Measurements from ENCODE around the gene SPINK4. TPM values are rescaled to one million over a fixed set of nuclear protein-coding genes. Genes with fewer than 3 reads are reported as not detected.

The SPINK4 gene, protein sequence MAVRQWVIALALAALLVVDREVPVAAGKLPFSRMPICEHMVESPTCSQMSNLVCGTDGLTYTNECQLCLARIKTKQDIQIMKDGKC
- total RNA-seq, result not detected
- long read RNA-seq, partial matches to known transcripts, result 0 of 1 reads
- long read RNA-seq, other reads (novel, unspliced or antisense), result 1 of 1 reads

DNA sequence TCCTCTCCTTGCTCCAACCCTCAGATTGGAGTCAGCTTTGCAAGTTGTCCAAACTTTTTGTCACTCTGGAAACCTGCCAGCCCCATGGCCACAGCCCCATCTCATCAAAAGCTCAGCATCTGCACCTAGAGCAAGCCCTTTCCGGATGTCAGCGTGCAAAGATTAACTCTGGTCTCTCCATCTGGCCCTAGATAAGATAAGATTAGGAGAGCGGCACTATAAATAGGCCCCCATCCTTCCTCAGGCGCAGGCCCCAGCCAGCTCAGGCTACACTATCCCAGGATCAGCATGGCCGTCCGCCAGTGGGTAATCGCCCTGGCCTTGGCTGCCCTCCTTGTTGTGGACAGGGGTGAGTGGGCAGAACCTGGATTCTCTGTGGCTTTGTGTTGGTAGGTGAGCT is at the start of gene SPINK4:
Gene SPINK4 (plus strand): TSS at position 247 of the 400 bp plus-strand sequence. CDS start 42 bp downstream, at position 289.
- ATAC-seq (peak; percentile 15), DNase-seq (no peak)
- Histone ChIP-seq H3K27me3 (no peaks in the 10 kb centered on the region), H3K4me3 (no peak within 1 kb of the TSS), H3K4me1 (no peaks in the 10 kb centered on the region), H3K9me3 (no peaks in the 10 kb centered on the region), H3K27ac (no peak within 1 kb of the TSS), H3K36me3 (no peaks in the 10 kb centered on the region)
- intact Hi-C loops (cut with DNase I), result no loop called here
- TF ChIP-seq, protein P1, sequence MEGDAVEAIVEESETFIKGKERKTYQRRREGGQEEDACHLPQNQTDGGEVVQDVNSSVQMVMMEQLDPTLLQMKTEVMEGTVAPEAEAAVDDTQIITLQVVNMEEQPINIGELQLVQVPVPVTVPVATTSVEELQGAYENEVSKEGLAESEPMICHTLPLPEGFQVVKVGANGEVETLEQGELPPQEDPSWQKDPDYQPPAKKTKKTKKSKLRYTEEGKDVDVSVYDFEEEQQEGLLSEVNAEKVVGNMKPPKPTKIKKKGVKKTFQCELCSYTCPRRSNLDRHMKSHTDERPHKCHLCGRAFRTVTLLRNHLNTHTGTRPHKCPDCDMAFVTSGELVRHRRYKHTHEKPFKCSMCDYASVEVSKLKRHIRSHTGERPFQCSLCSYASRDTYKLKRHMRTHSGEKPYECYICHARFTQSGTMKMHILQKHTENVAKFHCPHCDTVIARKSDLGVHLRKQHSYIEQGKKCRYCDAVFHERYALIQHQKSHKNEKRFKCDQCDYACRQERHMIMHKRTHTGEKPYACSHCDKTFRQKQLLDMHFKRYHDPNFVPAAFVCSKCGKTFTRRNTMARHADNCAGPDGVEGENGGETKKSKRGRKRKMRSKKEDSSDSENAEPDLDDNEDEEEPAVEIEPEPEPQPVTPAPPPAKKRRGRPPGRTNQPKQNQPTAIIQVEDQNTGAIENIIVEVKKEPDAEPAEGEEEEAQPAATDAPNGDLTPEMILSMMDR (IDR thresholded peaks at IDR 0.05), result no peak

DNA sequence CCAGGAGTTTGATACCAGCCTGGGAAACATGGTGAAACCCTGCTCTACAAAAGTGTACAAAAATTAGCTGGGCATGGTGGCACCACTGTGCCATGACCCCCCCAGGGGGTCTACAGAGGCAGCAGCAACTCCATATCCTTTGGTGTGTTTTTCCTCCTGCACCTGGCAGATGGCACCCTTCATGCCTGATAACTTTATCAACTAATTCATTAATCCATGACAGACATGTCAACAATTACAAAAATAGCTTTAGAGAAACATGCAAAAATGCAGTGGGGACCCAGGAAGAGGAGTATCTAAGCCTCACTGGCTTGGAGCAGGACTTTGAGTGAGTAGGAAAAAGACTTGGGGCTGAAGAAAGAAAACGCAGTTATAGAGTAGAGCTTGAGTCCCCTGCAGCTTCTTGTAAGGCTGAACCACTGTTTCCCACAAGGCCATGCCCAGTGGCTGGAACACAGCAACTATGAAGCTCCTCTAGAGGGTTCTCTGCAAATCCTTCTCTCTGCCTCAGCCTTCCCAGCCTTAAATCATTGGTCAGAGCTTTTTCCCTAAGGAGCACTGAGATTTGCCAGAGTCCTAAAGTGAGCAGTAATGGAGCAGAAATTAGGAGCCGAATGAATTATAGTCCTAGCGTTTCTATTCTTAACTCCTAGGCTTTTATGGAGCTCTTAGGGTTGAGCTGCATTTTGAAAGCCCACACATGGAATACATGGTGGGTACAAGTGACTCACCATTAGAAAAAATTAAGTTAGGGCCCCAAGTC is 47.3 kb upstream of the SPINK4 start:
- H3K9me3 ChIP-seq, result no peaks in the 10 kb centered on the region
- peaks cover 1% of the 10 kb centered on the region for H3K4me1 ChIP-seq
- ATAC-seq (no peak), DNase-seq (no peak)
- TF ChIP-seq, protein P1 (IDR thresholded peaks at IDR 0.05), result no peak
- no peak overlapping the region for H3K4me3 ChIP-seq
- intact Hi-C loops (cut with DNase I), result no loop called here
- no peaks in the 10 kb centered on the region for H3K36me3 ChIP-seq
- H3K27ac ChIP-seq, result no peak overlapping the region
- H3K27me3 ChIP-seq, result no peaks in the 10 kb centered on the region

DNA sequence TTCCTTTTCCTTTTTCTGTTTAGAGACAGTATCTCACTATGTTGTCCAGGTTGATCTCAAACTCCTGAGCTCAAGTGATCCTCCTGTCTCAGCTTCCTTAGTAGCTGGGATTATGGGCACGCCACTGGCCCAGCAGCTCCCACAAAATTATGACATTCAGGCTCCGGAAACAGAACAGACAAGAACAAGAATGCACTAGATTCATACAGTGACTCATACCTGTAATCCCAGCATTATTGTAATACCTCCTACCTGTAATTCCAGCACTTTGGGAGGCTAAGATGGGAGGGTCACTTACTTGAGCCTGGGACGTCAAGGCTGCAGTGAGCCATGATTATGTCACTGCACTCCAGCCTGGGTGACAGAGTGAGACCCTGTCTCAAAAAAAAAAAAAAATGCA is 46.1 kb upstream of the SPINK4 start:
- peaks cover 6% of the 10 kb centered on the region for H3K4me1 ChIP-seq
- H3K9me3 ChIP-seq, result no peaks in the 10 kb centered on the region
- intact Hi-C loops (cut with DNase I), result no loop called here
- TF ChIP-seq, protein P1 (IDR thresholded peaks at IDR 0.05), result no peak
- H3K27me3 ChIP-seq, result no peaks in the 10 kb centered on the region
- DNase-seq (no peak), ATAC-seq (no peak)
- H3K4me3 ChIP-seq, result no peak overlapping the region
- no peaks in the 10 kb centered on the region for H3K36me3 ChIP-seq
- H3K27ac ChIP-seq, result no peak overlapping the region

DNA sequence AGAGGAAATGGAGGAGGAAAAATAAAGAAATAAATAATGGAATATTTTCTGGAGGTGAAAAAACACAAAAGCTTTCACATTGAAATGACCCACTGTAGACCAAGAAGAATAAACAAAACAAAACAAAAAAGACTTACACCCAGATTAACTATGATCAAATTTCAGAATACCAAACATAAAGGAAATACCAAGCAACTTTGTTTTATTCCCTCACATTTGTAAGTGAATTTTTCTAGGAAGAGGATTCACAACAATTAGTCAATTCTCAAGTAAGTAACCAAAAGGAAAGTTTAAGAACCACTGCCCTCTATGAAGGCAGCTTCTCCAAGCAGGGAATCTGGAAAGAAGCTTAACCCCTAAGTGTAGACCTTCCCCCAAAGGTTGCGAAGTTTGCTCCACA is 43.2 kb upstream of the SPINK4 start:
- TF ChIP-seq, protein P1 (IDR thresholded peaks at IDR 0.05), result no peak
- Histone ChIP-seq H3K9me3 (no peaks in the 10 kb centered on the region), H3K4me3 (no peak overlapping the region), H3K27me3 (no peaks in the 10 kb centered on the region), H3K4me1 (peaks cover 6% of the 10 kb centered on the region), H3K27ac (no peak overlapping the region), H3K36me3 (no peaks in the 10 kb centered on the region)
- intact Hi-C loops (cut with DNase I), result no loop called here
- no peak for DNase-seq
- ATAC-seq, result no peak

DNA sequence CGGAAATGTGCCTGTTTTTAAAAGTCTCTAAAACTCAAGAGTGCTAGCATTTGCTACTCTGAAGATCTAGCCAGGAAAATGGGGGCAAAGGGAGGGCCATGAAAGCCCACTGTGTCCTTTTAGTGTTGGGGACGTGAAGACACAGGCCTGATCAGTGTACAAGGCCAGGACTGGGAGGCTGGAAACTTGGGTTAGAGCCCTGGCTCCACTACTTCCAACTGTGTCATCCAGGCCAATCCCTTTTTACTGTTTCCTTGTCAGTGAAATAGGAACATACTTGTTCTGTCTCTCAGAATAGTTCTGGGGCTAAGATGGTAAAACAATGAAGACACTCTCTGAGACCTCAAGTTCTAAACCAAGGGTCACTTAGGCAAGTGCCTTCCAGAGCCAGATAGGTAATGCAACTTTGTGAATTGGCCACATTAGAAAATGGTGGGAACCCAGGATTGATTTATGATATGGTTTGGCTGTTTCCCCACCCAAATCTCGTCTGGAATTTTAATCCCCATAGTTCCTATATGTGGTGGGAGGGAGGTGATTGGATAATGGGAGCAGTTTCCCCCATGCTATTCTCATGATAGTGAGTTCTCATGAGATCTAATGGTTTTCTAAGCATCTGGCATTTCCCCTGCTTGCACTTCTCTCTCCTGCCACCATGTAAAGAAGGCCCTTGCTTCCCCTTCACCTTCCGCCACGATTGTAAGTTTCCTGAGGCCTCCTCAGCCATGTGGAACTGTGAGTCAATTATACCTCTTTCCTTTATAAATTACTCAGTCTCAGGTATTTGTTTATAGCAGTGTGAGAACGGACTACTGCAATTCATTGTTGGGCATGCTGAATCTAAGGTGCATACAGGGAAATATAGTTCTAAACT is 42.5 kb upstream of the SPINK4 start:
- Histone ChIP-seq H3K4me3 (no peak overlapping the region), H3K27ac (no peak overlapping the region), H3K36me3 (no peaks in the 10 kb centered on the region), H3K4me1 (peaks cover 6% of the 10 kb centered on the region), H3K27me3 (no peaks in the 10 kb centered on the region), H3K9me3 (no peaks in the 10 kb centered on the region)
- TF ChIP-seq, protein P1 (IDR thresholded peaks at IDR 0.05), result no peak
- no peak for DNase-seq
- intact Hi-C loops (cut with DNase I), result no loop called here
- ATAC-seq, result peak; percentile 32
